GM12878 (cell line): ENCODE results near the gene FBXL3. TPM values are rescaled to one million over a fixed set of nuclear protein-coding genes. Genes with fewer than 3 reads are reported as not detected.

Experiments
- ATF2 ChIP-seq: IDR thresholded peaks from 2 replicates; pipeline ENCODE4 v1.6.1; 2012; ENCODE audit warnings: low read length, inconsistent platforms
- BACH1 ChIP-seq: fragments of 450-650 bp; IDR thresholded peaks from 2 replicates; pipeline ENCODE4 v1.6.1; 2017; ENCODE audit warnings: mild to moderate bottlenecking, borderline replicate concordance
- CHD1 ChIP-seq: IDR thresholded peaks from 2 replicates; pipeline ENCODE4 v1.6.1; 2012; ENCODE audit warnings: low read depth, low read length, improper control_type of control experiment
- CREB1 ChIP-seq: IDR thresholded peaks from 2 replicates; pipeline ENCODE4 v1.6.1; 2012; ENCODE audit warnings: low read depth, mild to moderate bottlenecking, inconsistent platforms
- CUX1 ChIP-seq: IDR thresholded peaks from 2 replicates; pipeline ENCODE4 v1.6.1; 2012; ENCODE audit warnings: improper control_type of control experiment, low read depth, low read length; ENCODE audit not compliant: insufficient replicate concordance
- EED ChIP-seq: sonication (generic); IDR thresholded peaks from 2 replicates; pipeline ENCODE4 v1.6.1; 2016; ENCODE audit warnings: antibody characterized with exemption, low read depth
- FOXK2 ChIP-seq: fragments of 450-650 bp; IDR thresholded peaks from 2 replicates; pipeline ENCODE4 v1.6.1; 2017; ENCODE audit warnings: mild to moderate bottlenecking, moderate library complexity
- GATAD2B ChIP-seq: fragments of 450-650 bp; conservative IDR thresholded peaks from 2 replicates; pipeline ENCODE4 v1.6.1; 2017; ENCODE audit warnings: low read depth, mild to moderate bottlenecking, moderate library complexity
- HDAC6 ChIP-seq: fragments of 200-600 bp; sonication (generic); IDR thresholded peaks from one replicate; pipeline ENCODE4 v1.8.0; 2017; ENCODE audit warnings: antibody characterized with exemption; ENCODE audit not compliant: unreplicated experiment
- IRF4 ChIP-seq: IDR thresholded peaks from 2 replicates; pipeline ENCODE4 v1.6.1; 2011; ENCODE audit warnings: low read depth, low read length
- JUNB ChIP-seq: IDR thresholded peaks from 2 replicates; pipeline ENCODE4 v1.6.1; 2016; ENCODE audit warnings: antibody characterized with exemption, mild to moderate bottlenecking
- NBN ChIP-seq: fragments of 450-650 bp; IDR thresholded peaks from 2 replicates; pipeline ENCODE4 v1.6.1; 2016
- NFIC ChIP-seq: IDR thresholded peaks from 2 replicates; pipeline ENCODE4 v1.6.1; 2012; ENCODE audit warnings: low read depth, mild to moderate bottlenecking, inconsistent platforms, low read length, moderate library complexity
- RAD51 ChIP-seq: fragments of 450-650 bp; IDR thresholded peaks from 2 replicates; pipeline ENCODE4 v1.6.1; 2016; ENCODE audit warnings: moderate library complexity, mild to moderate bottlenecking, inconsistent platforms
- RB1 ChIP-seq: fragments of 450-650 bp; formaldehyde crosslinking; IDR thresholded peaks from 2 replicates; pipeline ENCODE4 v1.6.1; 2017; ENCODE audit warnings: mild to moderate bottlenecking, borderline replicate concordance
- SMAD5 ChIP-seq: IDR thresholded peaks from 2 replicates; pipeline ENCODE4 v1.6.1; 2016; ENCODE audit warnings: antibody characterized with exemption, low read depth
- SP1 ChIP-seq: IDR thresholded peaks from one replicate; pipeline ENCODE4 v1.6.1; 2011; ENCODE audit warnings: low read depth, low read length
- ZNF207 ChIP-seq: fragments of 450-650 bp; IDR thresholded peaks from 2 replicates; pipeline ENCODE4 v1.6.1; 2014; ENCODE audit warnings: antibody characterized with exemption, mild to moderate bottlenecking, borderline replicate concordance
- polyA plus RNA-seq, 11 experiments: library from polyadenylated mRNA; depleted of rRNA in 4 of 11; unstranded in 6 of 11; stranded (reverse) in 5 of 11; fragments of >200 nt; fragmentation: Nextera tagmentation in 4 of 11; fragmentation: Illumina TruSeq in 1 of 11; extraction: Ambion mirVana in 4 of 11; extraction: Trizol in 1 of 11; gene quantifications; 1 replicate in 1 of 11; 2 replicates in 10 of 11; pipeline versions ENCODE4 v1.2.1 to v1.2.3, GENCODE V29; 2011 to 2016; ENCODE audit warnings: inconsistent platforms in 2 of 11, missing spikeins in 2 of 11, low read depth in 1 of 11
- total RNA-seq, 4 experiments: library from RNA; depleted of rRNA in 3 of 4; stranded (reverse); fragments of >200 nt in 3 of 4; fragmentation: Illumina TruSeq in 1 of 4; extraction: Trizol in 1 of 4; gene quantifications; 2 replicates each; pipeline versions ENCODE4 v1.2.1 to v1.2.3, GENCODE V29; 2013 to 2021
- TF ChIP-seq, protein P1 (sequence below): fragments of 450-650 bp; IDR thresholded peaks from 2 replicates; pipeline ENCODE4 v1.6.1; 2017; ENCODE audit warnings: mild to moderate bottlenecking, low read depth, inconsistent platforms; ENCODE audit not compliant: poor library complexity, severe bottlenecking
- TF ChIP-seq, protein P2 (sequence below): fragments of 450-650 bp; IDR thresholded peaks from 2 replicates; pipeline ENCODE4 v1.6.1; 2016; ENCODE audit warnings: mild to moderate bottlenecking
- TF ChIP-seq, protein P3 (sequence below): IDR thresholded peaks from 2 replicates; pipeline ENCODE4 v1.6.1; 2012; ENCODE audit warnings: low read depth, low read length, improper control_type of control experiment

Gene FBXL3
- total and polyA plus RNA-seq, 10 of the 15 experiments (the other 5 are each of a cell fraction or from before 2014, with no cell fraction given) = 9.0 to 26.4 (median 19.7) TPM

GRCh38 chr13:77026255-77026860 is 601 bp downstream of the FBXL3 start (continued):
- TF ChIP-seq CUX1 (no peak), JUNB (no peak), IRF4 (no peak), HDAC6 (no peak), FOXK2 (no peak), ATF2 (no peak), GATAD2B (no peak), NFIC (no peak), CHD1 (no peak), RAD51 (no peak), NBN (0 out of 2 replicates have a peak, but pooled peaks have one; percentile 12), EED (no peak), ZNF207 (no peak), RB1 (peak; percentile 61; the same call in 1 of the 2 replicates), SMAD5 (no peak), BACH1 (peak; percentile 59; the same call in 1 of the 2 replicates), SP1 (no peak), CREB1 (peak; percentile 53; the same call in 1 of the 2 replicates)
- TF ChIP-seq, protein P1, sequence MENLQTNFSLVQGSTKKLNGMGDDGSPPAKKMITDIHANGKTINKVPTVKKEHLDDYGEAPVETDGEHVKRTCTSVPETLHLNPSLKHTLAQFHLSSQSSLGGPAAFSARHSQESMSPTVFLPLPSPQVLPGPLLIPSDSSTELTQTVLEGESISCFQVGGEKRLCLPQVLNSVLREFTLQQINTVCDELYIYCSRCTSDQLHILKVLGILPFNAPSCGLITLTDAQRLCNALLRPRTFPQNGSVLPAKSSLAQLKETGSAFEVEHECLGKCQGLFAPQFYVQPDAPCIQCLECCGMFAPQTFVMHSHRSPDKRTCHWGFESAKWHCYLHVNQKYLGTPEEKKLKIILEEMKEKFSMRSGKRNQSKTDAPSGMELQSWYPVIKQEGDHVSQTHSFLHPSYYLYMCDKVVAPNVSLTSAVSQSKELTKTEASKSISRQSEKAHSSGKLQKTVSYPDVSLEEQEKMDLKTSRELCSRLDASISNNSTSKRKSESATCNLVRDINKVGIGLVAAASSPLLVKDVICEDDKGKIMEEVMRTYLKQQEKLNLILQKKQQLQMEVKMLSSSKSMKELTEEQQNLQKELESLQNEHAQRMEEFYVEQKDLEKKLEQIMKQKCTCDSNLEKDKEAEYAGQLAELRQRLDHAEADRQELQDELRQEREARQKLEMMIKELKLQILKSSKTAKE = no peak
- TF ChIP-seq, protein P2, sequence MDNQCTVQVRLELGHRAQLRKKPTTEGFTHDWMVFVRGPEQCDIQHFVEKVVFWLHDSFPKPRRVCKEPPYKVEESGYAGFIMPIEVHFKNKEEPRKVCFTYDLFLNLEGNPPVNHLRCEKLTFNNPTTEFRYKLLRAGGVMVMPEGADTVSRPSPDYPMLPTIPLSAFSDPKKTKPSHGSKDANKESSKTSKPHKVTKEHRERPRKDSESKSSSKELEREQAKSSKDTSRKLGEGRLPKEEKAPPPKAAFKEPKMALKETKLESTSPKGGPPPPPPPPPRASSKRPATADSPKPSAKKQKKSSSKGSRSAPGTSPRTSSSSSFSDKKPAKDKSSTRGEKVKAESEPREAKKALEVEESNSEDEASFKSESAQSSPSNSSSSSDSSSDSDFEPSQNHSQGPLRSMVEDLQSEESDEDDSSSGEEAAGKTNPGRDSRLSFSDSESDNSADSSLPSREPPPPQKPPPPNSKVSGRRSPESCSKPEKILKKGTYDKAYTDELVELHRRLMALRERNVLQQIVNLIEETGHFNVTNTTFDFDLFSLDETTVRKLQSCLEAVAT = no peak
- TF ChIP-seq, protein P3, sequence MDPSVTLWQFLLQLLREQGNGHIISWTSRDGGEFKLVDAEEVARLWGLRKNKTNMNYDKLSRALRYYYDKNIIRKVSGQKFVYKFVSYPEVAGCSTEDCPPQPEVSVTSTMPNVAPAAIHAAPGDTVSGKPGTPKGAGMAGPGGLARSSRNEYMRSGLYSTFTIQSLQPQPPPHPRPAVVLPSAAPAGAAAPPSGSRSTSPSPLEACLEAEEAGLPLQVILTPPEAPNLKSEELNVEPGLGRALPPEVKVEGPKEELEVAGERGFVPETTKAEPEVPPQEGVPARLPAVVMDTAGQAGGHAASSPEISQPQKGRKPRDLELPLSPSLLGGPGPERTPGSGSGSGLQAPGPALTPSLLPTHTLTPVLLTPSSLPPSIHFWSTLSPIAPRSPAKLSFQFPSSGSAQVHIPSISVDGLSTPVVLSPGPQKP = no peak
